GM12878 (cell line): ENCODE measurements around the gene STOML3. TPM values are rescaled to one million over a fixed set of nuclear protein-coding genes. Genes with fewer than 3 reads are reported as not detected.

ENCODE experiments used
- ATAC-seq: fragments of 200-7000 bp; cut with Tn5 transposase; 3 replicates; pipeline ENCODE4 v1.9.1; 2020; ENCODE audit warnings: mild to moderate bottlenecking, moderate library complexity
- BruUV-seq: library from RNA; stranded (reverse); fragments of 400-500 nt; replicated peaks from 2 replicates; lab custom pipeline; 2021; lab: Mats Ljungman, UMichigan
- CTCF ChIA-PET: fragments of 300-600 bp; sonication (Branson Sonifier 250); formaldehyde crosslinking; extraction: SDS; loops from one replicate; lab custom pipeline; 2021; ENCODE audit warnings: inconsistent platforms; lab: Yijun Ruan, JAX
- POLR2A ChIA-PET: fragments of 350-600 bp; formaldehyde crosslinking; extraction: SDS; loops from one replicate; lab custom pipeline; 2021; ENCODE audit warnings: inconsistent platforms; lab: Charles Lee
- RAD21 ChIA-PET: fragments of 300-600 bp; sonication (Branson Sonifier 250); formaldehyde crosslinking; loops from one replicate; lab custom pipeline; 2023; ENCODE audit warnings: antibody characterized with exemption; ENCODE audit not compliant: unreplicated experiment; lab: Charles Lee
- SMC1A ChIA-PET: fragments of 300-600 bp; sonication (Branson Sonifier 250); formaldehyde crosslinking; loops from one replicate; lab custom pipeline; 2023; ENCODE audit not compliant: unreplicated experiment, uncharacterized antibody; lab: Charles Lee
- DNase-seq: peaks from one replicate; pipeline ENCODE4 v3.0.0-alpha.2; 2011; ENCODE audit warnings: low read depth, low spot score
- FAIRE-seq: peaks from 3 replicates; lab custom pipeline; 2011; peaks lifted over from hg19 to GRCh38; lab: Jason Lieb, UNC
- H2AFZ ChIP-seq: 2 replicates; pipeline ENCODE4 v1.6.0; 2011; ENCODE audit warnings: low read depth, low read length, control low read depth; ENCODE audit not compliant: control insufficient read depth
- H3K27ac ChIP-seq: 2 replicates; pipeline ENCODE4 v1.5.1; 2011; ENCODE audit warnings: control low read depth; ENCODE audit not compliant: control insufficient read depth, insufficient read depth
- H3K27me3 ChIP-seq, 2 experiments: replicated peaks in 1 of 2; 2 replicates each; pipeline versions ENCODE4 v1.6.0 to v1.6.1; 2011; ENCODE audit warnings: low read length in 1 of 2; ENCODE audit not compliant: control insufficient read depth in 2 of 2, insufficient read depth in 2 of 2
- H3K36me3 ChIP-seq, 2 experiments: 2 replicates each; pipeline ENCODE4 v1.5.1; 2011; ENCODE audit warnings: low read length in 1 of 2; ENCODE audit not compliant: control insufficient read depth in 2 of 2, insufficient read depth in 2 of 2
- H3K4me1 ChIP-seq: 2 replicates; pipeline ENCODE4 v1.6.1; 2011; ENCODE audit warnings: mild to moderate bottlenecking, low read length, moderate library complexity, mixed read lengths; ENCODE audit not compliant: control insufficient read depth, insufficient read depth
- H3K4me2 ChIP-seq: 2 replicates; pipeline ENCODE4 v1.6.0; 2011; ENCODE audit warnings: control low read depth; ENCODE audit not compliant: control insufficient read depth, insufficient read depth
- H3K4me3 ChIP-seq: fragments of 200-600 bp; sonication (generic); 2 replicates; pipeline ENCODE4 v1.5.1; 2016
- H3K79me2 ChIP-seq: 2 replicates; pipeline ENCODE4 v1.6.0; 2011; ENCODE audit warnings: low read length; ENCODE audit not compliant: control insufficient read depth, insufficient read depth
- H3K9ac ChIP-seq: 2 replicates; pipeline ENCODE4 v1.8.0; 2011; ENCODE audit warnings: low read length, control low read depth, mixed read lengths; ENCODE audit not compliant: control insufficient read depth, insufficient read depth
- H3K9me3 ChIP-seq: replicated peaks from 3 replicates; pipeline ENCODE4 v1.5.1; 2011; ENCODE audit warnings: mild to moderate bottlenecking, low read length; ENCODE audit not compliant: control insufficient read depth, insufficient read depth
- H4K20me1 ChIP-seq: 2 replicates; pipeline ENCODE4 v1.6.0; 2011; ENCODE audit not compliant: control insufficient read depth, insufficient read depth
- DPF2 ChIP-seq: fragments of 450-650 bp; IDR thresholded peaks from 2 replicates; pipeline ENCODE4 v1.6.1; 2017; ENCODE audit warnings: mild to moderate bottlenecking
- GATAD2B ChIP-seq: fragments of 450-650 bp; conservative IDR thresholded peaks from 2 replicates; pipeline ENCODE4 v1.6.1; 2017; ENCODE audit warnings: low read depth, mild to moderate bottlenecking, moderate library complexity
- MLLT1 ChIP-seq: fragments of 450-650 bp; IDR thresholded peaks from 2 replicates; pipeline ENCODE4 v1.6.1; 2016; ENCODE audit warnings: mild to moderate bottlenecking
- MYB ChIP-seq: fragments of 150-350 bp; IDR thresholded peaks from 2 replicates; pipeline ENCODE4 v1.6.1; 2014; ENCODE audit warnings: mild to moderate bottlenecking, low read depth, low read length, borderline replicate concordance
- NKRF ChIP-seq: fragments of 450-650 bp; conservative IDR thresholded peaks from 2 replicates; pipeline ENCODE4 v1.6.1; 2017; ENCODE audit warnings: mild to moderate bottlenecking, moderate library complexity
- RUNX3 ChIP-seq: IDR thresholded peaks from 2 replicates; pipeline ENCODE4 v1.6.1; 2012; ENCODE audit warnings: low read length, inconsistent platforms
- SMAD5 ChIP-seq: IDR thresholded peaks from 2 replicates; pipeline ENCODE4 v1.6.1; 2016; ENCODE audit warnings: antibody characterized with exemption, low read depth
- SMARCA5 ChIP-seq: fragments of 450-650 bp; IDR thresholded peaks from 2 replicates; pipeline ENCODE4 v1.6.1; 2017; ENCODE audit warnings: mild to moderate bottlenecking
- USF1 ChIP-seq: IDR thresholded peaks from 2 replicates; pipeline ENCODE4 v1.6.1; 2011; ENCODE audit warnings: borderline replicate concordance, low read depth, mild to moderate bottlenecking, moderate library complexity, mixed read lengths, low read length; ENCODE audit not compliant: insufficient read depth; ENCODE audit errors: extremely low read length
- ZBTB11 ChIP-seq: fragments of 450-650 bp; formaldehyde crosslinking; IDR thresholded peaks from 2 replicates; pipeline ENCODE4 v1.5.0; 2022; ENCODE audit warnings: mild to moderate bottlenecking, missing genetic modification characterization
- ZNF217 ChIP-seq: fragments of 450-650 bp; IDR thresholded peaks from 2 replicates; pipeline ENCODE4 v1.6.1; 2017; ENCODE audit warnings: antibody characterized with exemption, mild to moderate bottlenecking
- ZSCAN29 ChIP-seq: fragments of 450-650 bp; IDR thresholded peaks from 2 replicates; pipeline ENCODE4 v1.6.1; 2017; ENCODE audit warnings: mild to moderate bottlenecking, moderate library complexity
- WGBS: methylation state at CpG from one replicate; pipeline ENCODE4 v1.1.6; 2016; ENCODE audit warnings: low lambda C conversion rate; ENCODE audit not compliant: insufficient replicate concordance, insufficient coverage; ENCODE audit errors: missing lambda C conversion rate; 5-methylcytosine and 5-hydroxymethylcytosine counted together
- in situ Hi-C: fragments of 300-500 bp; cut with MboI; formaldehyde crosslinking; loops from 9 replicates; pipeline ENCODE4 v1.14.3; 2018; ENCODE audit warnings: mixed read lengths
- intact Hi-C: fragments of 100-400 bp; cut with micrococcal nuclease; formaldehyde crosslinking; loops from one replicate; pipeline ENCODE4 v1.14.2; 2022; ENCODE audit not compliant: unreplicated experiment
- polyA plus RNA-seq, 11 experiments: library from polyadenylated mRNA; depleted of rRNA in 4 of 11; unstranded in 6 of 11; stranded (reverse) in 5 of 11; fragments of >200 nt; fragmentation: Nextera tagmentation in 4 of 11; fragmentation: Illumina TruSeq in 1 of 11; extraction: Ambion mirVana in 4 of 11; extraction: Trizol in 1 of 11; gene quantifications; 1 replicate in 1 of 11; 2 replicates in 10 of 11; pipeline versions ENCODE4 v1.2.1 to v1.2.3, GENCODE V29; 2011 to 2016; ENCODE audit warnings: inconsistent platforms in 2 of 11, missing spikeins in 2 of 11, low read depth in 1 of 11
- total RNA-seq, 4 experiments: library from RNA; depleted of rRNA in 3 of 4; stranded (reverse); fragments of >200 nt in 3 of 4; fragmentation: Illumina TruSeq in 1 of 4; extraction: Trizol in 1 of 4; gene quantifications; 2 replicates each; pipeline versions ENCODE4 v1.2.1 to v1.2.3, GENCODE V29; 2013 to 2021

The STOML3 gene
- total and polyA plus RNA-seq, 10 of the 15 experiments (the other 5 are each of a cell fraction or from before 2014, with no cell fraction given), result not detected

DNA sequence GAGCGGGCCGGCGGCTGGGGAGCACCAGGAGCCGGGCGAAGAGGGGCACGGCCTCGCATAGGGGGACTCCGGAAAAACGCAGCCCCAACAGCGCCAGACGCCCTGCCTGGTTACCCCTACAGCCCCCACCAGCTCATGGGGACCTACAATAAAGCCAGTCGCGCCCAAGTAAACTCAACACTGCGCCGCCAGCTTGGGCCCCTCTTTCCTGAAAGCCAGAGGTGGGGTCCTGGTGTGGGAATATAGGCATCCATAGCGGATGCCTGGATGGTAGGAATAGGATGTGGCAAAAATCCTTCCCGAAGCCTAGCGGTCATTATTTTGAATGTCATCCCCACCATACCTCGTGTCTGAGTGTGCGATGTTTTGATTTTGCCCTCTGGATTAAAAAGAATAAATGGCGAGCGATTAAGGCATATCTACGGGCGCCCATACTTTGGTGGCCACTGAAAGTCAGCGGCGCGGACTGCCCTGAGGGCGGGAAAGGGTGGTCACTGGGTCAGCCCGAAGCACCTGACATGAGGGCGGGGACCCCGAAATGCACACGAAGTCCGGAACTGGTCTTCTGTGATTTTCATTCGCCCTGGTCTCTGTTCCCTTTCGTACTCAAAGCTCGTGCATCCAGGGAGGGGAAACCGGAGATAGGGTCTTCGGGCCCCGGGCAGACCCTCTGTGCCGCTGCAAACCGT is 47.4 kb upstream of the STOML3 start, which contains the start of the genes NHLRC3 and PROSER1 (continued):
- TF ChIP-seq MLLT1 (no peak), SMAD5 (no peak), USF1 (peak; percentile 50)

DNA sequence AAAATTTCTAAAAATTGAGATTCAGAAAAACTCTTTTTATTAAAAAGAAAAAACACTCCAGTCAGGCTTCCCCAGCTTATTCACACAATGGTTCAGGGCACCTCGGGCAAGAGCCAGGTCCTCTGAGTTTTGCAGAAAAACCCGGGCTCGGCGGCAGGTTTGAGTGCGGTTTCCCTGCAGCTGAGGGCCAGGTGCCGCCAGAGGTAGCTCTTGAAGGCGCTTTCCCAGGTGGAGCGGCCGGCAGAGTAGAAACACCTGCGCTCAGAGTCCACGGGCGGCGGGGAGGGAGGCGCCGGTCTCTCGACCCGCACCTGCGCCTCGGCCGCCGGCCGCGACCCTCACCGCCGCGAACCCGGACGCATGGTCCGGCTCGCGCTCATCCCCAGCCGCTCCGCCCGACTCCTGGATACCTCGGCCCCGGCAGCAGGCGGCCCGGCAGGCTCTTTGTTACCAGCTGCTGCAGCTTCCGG is 46.8 kb upstream of the STOML3 start:
- Histone ChIP-seq H4K20me1 (no peaks in the 10 kb centered on the region), H3K4me3 (peak overlapping the region; percentile 95), H3K4me2 (peak overlapping the region; percentile 5), H3K9ac (peak overlapping the region; percentile 94), H3K79me2 (peaks cover 72% of the 10 kb centered on the region), H3K9me3 (no peaks in the 10 kb centered on the region), H3K27ac (peak overlapping the region; percentile 93), H3K36me3 (peaks cover 0 to 4% of the 10 kb centered on the region in 2 experiments; a peak in 1 of 4 replicates), H3K4me1 (peaks cover 5% of the 10 kb centered on the region), H2AFZ (peak overlapping the region; percentile 97), H3K27me3 (no peaks in the 10 kb centered on the region)
- ChIA-PET SMC1A (interaction anchor here (0.6 to 1.5 kb wide), 9 partner anchors 9 to 223 kb away, joined by 3 to 6 read pairs (median 3); no protein-coding TSS in a partner anchor), RAD21 (interaction anchor here (0.9 to 2.4 kb wide), 3 partner anchors 13 to 222 kb away, joined by 3 to 12 read pairs (median 4); no protein-coding TSS in a partner anchor), POLR2A (interaction anchor here (0.5 to 1.2 kb wide), 3 partner anchors 14 to 64 kb away, joined by 3 to 8 read pairs (median 7); no protein-coding TSS in a partner anchor), CTCF (interaction anchor here (1.3 to 2.7 kb wide), 4 partner anchors 11 to 575 kb away, joined by 3 to 11 read pairs (median 6); no protein-coding TSS in a partner anchor)
- WGBS, result under 1% methylated on average over 30 of the region's 39 CpGs
- in situ Hi-C loops, result no loop called here
- DNase-seq (no peak), FAIRE-seq (no peak), ATAC-seq (peak; percentile 28; the same call in 2 of the 3 replicates)
- BruUV-seq, result no TSS peak
- intact Hi-C loops, result loop anchor here (10.0 kb wide), 1 partner anchor 693 kb away; the partner anchor contains the start of gene UFM1
- TF ChIP-seq ZNF217 (0 out of 2 replicates have a peak, but pooled peaks have one; percentile 27), ZBTB11 (CRISPR knock-in tag) (peak; percentile 82), MYB (no peak), ZSCAN29 (0 out of 2 replicates have a peak, but pooled peaks have one; percentile 34), GATAD2B (0 out of 2 replicates have a peak, but pooled peaks have one; percentile 40), DPF2 (peak; percentile 64; the same call in 1 of the 2 replicates), RUNX3 (0 out of 2 replicates have a peak, but pooled peaks have one; percentile 5), NKRF (peak; percentile 87), SMARCA5 (0 out of 2 replicates have a peak, but pooled peaks have one; percentile 68)
